ENCODE results near the gene PLXNA2.

PLXNA2 gene

GRCh38 chr1:207990455-207990854, 253.7 kb downstream of the PLXNA2 start:
- Mint-ChIP-seq H3K27ac (no peak overlapping the region), H3K36me3 (ENCODE audit: insufficient read depth) (no peaks in the 10 kb centered on the region), H3K27me3 (peaks cover 55 to 80% of the 10 kb centered on the region in 2 donors), H3K4me1 (ENCODE audit: low read depth in 2 of 2) (no peaks in the 10 kb centered on the region), H3K4me3 (no peak overlapping the region), H3K9me3 (no peaks in the 10 kb centered on the region)
- DNase-seq (no peak), ATAC-seq (replicated peaks) (no peak)

GRCh38 chr1:207988326-207989165, 255.6 kb downstream of the PLXNA2 start:
- Mint-ChIP-seq H3K4me1 (ENCODE audit: low read depth in 2 of 2) (no peaks in the 10 kb centered on the region), H3K4me3 (no peak overlapping the region), H3K9me3 (no peaks in the 10 kb centered on the region), H3K27ac (no peak overlapping the region), H3K36me3 (ENCODE audit: insufficient read depth) (no peaks in the 10 kb centered on the region), H3K27me3 (peaks cover 53 to 62% of the 10 kb centered on the region in 2 donors)
- no peak for DNase-seq
- ATAC-seq (replicated peaks): no peak

- DNase-seq (no peak), ATAC-seq (replicated peaks) (no peak)
- H3K27me3 Mint-ChIP-seq: peaks cover 57 to 65% of the 10 kb centered on the region in 2 donors
- H3K27ac Mint-ChIP-seq: no peak overlapping the region
- H3K4me3 Mint-ChIP-seq: no peak overlapping the region
- H3K36me3 Mint-ChIP-seq (ENCODE audit: insufficient read depth): no peaks in the 10 kb centered on the region
- H3K9me3 Mint-ChIP-seq: no peaks in the 10 kb centered on the region
- no peaks in the 10 kb centered on the region for H3K4me1 Mint-ChIP-seq (ENCODE audit: low read depth in 2 of 2)
Observed at GRCh38 chr1:207987164-207987563, 257.0 kb downstream of the PLXNA2 start.

- Mint-ChIP-seq H3K9me3 (no peaks in the 10 kb centered on the region), H3K36me3 (ENCODE audit: insufficient read depth) (no peaks in the 10 kb centered on the region), H3K4me1 (ENCODE audit: low read depth in 2 of 2) (no peaks in the 10 kb centered on the region), H3K27me3 (peaks cover 68 to 77% of the 10 kb centered on the region in 2 donors), H3K4me3 (no peak overlapping the region), H3K27ac (peak overlapping the region in 1 of 2 donors; percentile 6)
- ATAC-seq (replicated peaks): no peak
- DNase-seq: no peak
Observed at GRCh38 chr1:207985996-207986395, 258.2 kb downstream of the PLXNA2 start.

GRCh38 chr1:207984831-207985572, 259.2 kb downstream of the PLXNA2 start:
- no peaks in the 10 kb centered on the region for H3K36me3 Mint-ChIP-seq (ENCODE audit: insufficient read depth)
- no peak for ATAC-seq (replicated peaks)

GRCh38 chr1:207983044-207983635, 261.0 kb downstream of the PLXNA2 start:
- Mint-ChIP-seq H3K36me3 (ENCODE audit: insufficient read depth) (no peaks in the 10 kb centered on the region), H3K4me3 (no peak overlapping the region), H3K9me3 (no peaks in the 10 kb centered on the region), H3K27me3 (peaks cover 72 to 78% of the 10 kb centered on the region in 2 donors), H3K4me1 (ENCODE audit: low read depth in 2 of 2) (no peaks in the 10 kb centered on the region), H3K27ac (no peak overlapping the region)
- ATAC-seq (replicated peaks): no peak
- no peak for DNase-seq

More at GRCh38 chr1:207984831-207985572, 259.2 kb downstream of the PLXNA2 start:
- Mint-ChIP-seq H3K27me3 (peaks cover 71 to 78% of the 10 kb centered on the region in 2 donors), H3K4me3 (no peak overlapping the region), H3K27ac (no peak overlapping the region), H3K9me3 (no peaks in the 10 kb centered on the region), H3K4me1 (ENCODE audit: low read depth in 2 of 2) (no peaks in the 10 kb centered on the region)
- no peak for DNase-seq

GRCh38 chr1:207981976-207982375, 262.2 kb downstream of the PLXNA2 start:
- Mint-ChIP-seq H3K36me3 (ENCODE audit: insufficient read depth) (no peaks in the 10 kb centered on the region), H3K4me1 (ENCODE audit: low read depth in 2 of 2) (no peaks in the 10 kb centered on the region), H3K9me3 (no peaks in the 10 kb centered on the region), H3K4me3 (no peak overlapping the region), H3K27me3 (peaks cover 60 to 68% of the 10 kb centered on the region in 2 donors), H3K27ac (no peak overlapping the region)
- peak; percentile 41 for ATAC-seq (replicated peaks)
- DNase-seq: no peak

GRCh38 chr1:207978441-207978840, 265.7 kb downstream of the PLXNA2 start:
- Mint-ChIP-seq H3K4me1 (ENCODE audit: low read depth in 2 of 2) (no peaks in the 10 kb centered on the region), H3K9me3 (no peaks in the 10 kb centered on the region), H3K27ac (no peak overlapping the region), H3K27me3 (peaks cover 62 to 71% of the 10 kb centered on the region in 2 donors), H3K4me3 (no peak overlapping the region), H3K36me3 (ENCODE audit: insufficient read depth) (no peaks in the 10 kb centered on the region)
- no peak for DNase-seq
- no peak for ATAC-seq (replicated peaks)

- DNase-seq: no peak
- Mint-ChIP-seq H3K36me3 (ENCODE audit: insufficient read depth) (no peaks in the 10 kb centered on the region), H3K4me3 (no peak overlapping the region), H3K4me1 (ENCODE audit: low read depth in 2 of 2) (no peaks in the 10 kb centered on the region), H3K27ac (no peak overlapping the region), H3K9me3 (no peaks in the 10 kb centered on the region), H3K27me3 (peaks cover 62 to 71% of the 10 kb centered on the region in 2 donors)
- no peak for ATAC-seq (replicated peaks)
Observed at GRCh38 chr1:207977876-207978275, 266.3 kb downstream of the PLXNA2 start.

GRCh38 chr1:207973898-207974568, 270.2 kb downstream of the PLXNA2 start:
- Mint-ChIP-seq H3K36me3 (ENCODE audit: insufficient read depth) (no peaks in the 10 kb centered on the region), H3K4me1 (ENCODE audit: low read depth in 2 of 2) (no peaks in the 10 kb centered on the region), H3K27me3 (peaks cover 51 to 57% of the 10 kb centered on the region in 2 donors), H3K4me3 (no peak overlapping the region), H3K9me3 (no peaks in the 10 kb centered on the region), H3K27ac (no peak overlapping the region)
- DNase-seq (no peak), ATAC-seq (replicated peaks) (no peak)

GRCh38 chr1:207972337-207972736, 271.8 kb downstream of the PLXNA2 start:
- H3K36me3 Mint-ChIP-seq (ENCODE audit: insufficient read depth): no peaks in the 10 kb centered on the region
- peaks cover 42 to 46% of the 10 kb centered on the region in 2 donors for H3K27me3 Mint-ChIP-seq
- H3K4me1 Mint-ChIP-seq (ENCODE audit: low read depth in 2 of 2): no peaks in the 10 kb centered on the region
- H3K9me3 Mint-ChIP-seq: no peaks in the 10 kb centered on the region
- H3K4me3 Mint-ChIP-seq: no peak overlapping the region
- ATAC-seq (replicated peaks) (no peak), DNase-seq (no peak)
- H3K27ac Mint-ChIP-seq: no peak overlapping the region
